B cell (primary cell): ENCODE results near the gene RIIAD1.
"Not testable (repeated sequence)": the region's sequence is repeated elsewhere in the genome, so short reads cannot be mapped to it uniquely, and the experiment has no call there.

Experiments used
- CTCF ChIP-seq: fragments of 200-600 bp; IDR thresholded peaks from one replicate; pipeline ENCODE4 v1.8.0; 2022; ENCODE audit warnings: antibody characterized with exemption, mild to moderate bottlenecking
- EZH2 ChIP-seq: IDR thresholded peaks from 2 replicates; pipeline ENCODE4 v1.6.1; 2012; ENCODE audit warnings: borderline replicate concordance, low read depth, mild to moderate bottlenecking, moderate library complexity, low read length; ENCODE audit not compliant: insufficient read depth, poor library complexity, severe bottlenecking

- not testable (repeated sequence) for TF ChIP-seq CTCF, EZH2
Observed at GRCh38 chr1:151768351-151769066, 47.2 kb downstream of the RIIAD1 start.
